ENCODE results near the gene PPP1R27.

- TF ChIP-seq, protein P1, sequence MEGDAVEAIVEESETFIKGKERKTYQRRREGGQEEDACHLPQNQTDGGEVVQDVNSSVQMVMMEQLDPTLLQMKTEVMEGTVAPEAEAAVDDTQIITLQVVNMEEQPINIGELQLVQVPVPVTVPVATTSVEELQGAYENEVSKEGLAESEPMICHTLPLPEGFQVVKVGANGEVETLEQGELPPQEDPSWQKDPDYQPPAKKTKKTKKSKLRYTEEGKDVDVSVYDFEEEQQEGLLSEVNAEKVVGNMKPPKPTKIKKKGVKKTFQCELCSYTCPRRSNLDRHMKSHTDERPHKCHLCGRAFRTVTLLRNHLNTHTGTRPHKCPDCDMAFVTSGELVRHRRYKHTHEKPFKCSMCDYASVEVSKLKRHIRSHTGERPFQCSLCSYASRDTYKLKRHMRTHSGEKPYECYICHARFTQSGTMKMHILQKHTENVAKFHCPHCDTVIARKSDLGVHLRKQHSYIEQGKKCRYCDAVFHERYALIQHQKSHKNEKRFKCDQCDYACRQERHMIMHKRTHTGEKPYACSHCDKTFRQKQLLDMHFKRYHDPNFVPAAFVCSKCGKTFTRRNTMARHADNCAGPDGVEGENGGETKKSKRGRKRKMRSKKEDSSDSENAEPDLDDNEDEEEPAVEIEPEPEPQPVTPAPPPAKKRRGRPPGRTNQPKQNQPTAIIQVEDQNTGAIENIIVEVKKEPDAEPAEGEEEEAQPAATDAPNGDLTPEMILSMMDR (IDR thresholded peaks at IDR 0.05): no peak
- no peak for TF ChIP-seq POLR2A (IDR thresholded peaks at IDR 0.05)
Observed at GRCh38 chr17:81884520-81884919, 49.7 kb upstream of the PPP1R27 start.
